HepG2 (cell line): ENCODE data around the gene MCFD2. TPM values are rescaled to one million over a fixed set of nuclear protein-coding genes. Genes with fewer than 3 reads are reported as not detected.

Source experiments
- ATAC-seq: fragments of 200-7000 bp; cut with Tn5 transposase; 3 replicates; pipeline ENCODE4 v1.9.1; 2020; ENCODE audit warnings: mild to moderate bottlenecking, moderate library complexity
- BruUV-seq: library from RNA; stranded (reverse); fragments of 400-500 nt; replicated peaks from 2 replicates; lab custom pipeline; 2021; lab: Mats Ljungman, UMichigan
- CTCF ChIA-PET: fragments of 300-600 bp; formaldehyde crosslinking; extraction: SDS; loops from one replicate; lab custom pipeline; 2021; ENCODE audit warnings: low total read pairs, inconsistent platforms, low intra/inter-chr PET ratio; lab: Yijun Ruan, JAX
- POLR2A ChIA-PET: fragments of 350-600 bp; sonication (Branson Sonifier 250); formaldehyde crosslinking; loops from one replicate; lab custom pipeline; 2020; ENCODE audit warnings: antibody characterized with exemption, inconsistent platforms; lab: Yijun Ruan, JAX
- DNase-seq: peaks from one replicate; pipeline ENCODE4 v3.0.0-alpha.2; 2015; ENCODE audit warnings: low spot score
- FAIRE-seq: peaks from 3 replicates; lab custom pipeline; 2011; peaks lifted over from hg19 to GRCh38; lab: Jason Lieb, UNC
- H2AFZ ChIP-seq: one replicate; pipeline ENCODE4 v1.6.1; 2011; ENCODE audit warnings: low read length, inconsistent platforms
- H3K27ac ChIP-seq: fragments of 300-600 bp; 3 replicates; pipeline ENCODE4 v1.8.0; 2011; ENCODE audit warnings: mixed run types, mild to moderate bottlenecking, mixed read lengths, low read length, inconsistent platforms; ENCODE audit not compliant: insufficient read depth; ENCODE audit errors: extremely low read length
- H3K27me3 ChIP-seq, 2 experiments: fragments of 200-600 bp in 1 of 2; 2 replicates in 1 of 2; 3 replicates in 1 of 2; pipeline versions ENCODE4 v1.6.0 to v1.8.0; 2011; ENCODE audit warnings: low read length in 2 of 2, mild to moderate bottlenecking in 2 of 2, moderate library complexity in 2 of 2, inconsistent platforms in 1 of 2; ENCODE audit not compliant: insufficient read depth in 2 of 2, control insufficient read depth in 1 of 2
- H3K36me3 ChIP-seq, 2 experiments: fragments of 200-600 bp in 1 of 2; replicated peaks in 1 of 2; 2 replicates in 1 of 2; 3 replicates in 1 of 2; pipeline versions ENCODE4 v1.5.1 to v1.8.0; 2011; ENCODE audit warnings: low read length in 2 of 2, inconsistent platforms in 1 of 2; ENCODE audit not compliant: insufficient read depth in 2 of 2, control insufficient read depth in 1 of 2
- H3K4me1 ChIP-seq: 2 replicates; pipeline ENCODE4 v1.5.1; 2012; ENCODE audit warnings: low read length, inconsistent platforms; ENCODE audit not compliant: insufficient read depth
- H3K4me2 ChIP-seq: 2 replicates; pipeline ENCODE4 v1.6.0; 2011; ENCODE audit warnings: low read depth, low read length, inconsistent platforms
- H3K4me3 ChIP-seq, 3 experiments: fragments of 200-600 bp in 1 of 3; sonication (generic), shearing (Covaris generic) in 1 of 3; replicated peaks in 1 of 3; 2 replicates each; pipeline ENCODE4 v1.5.1; 2011 to 2016; ENCODE audit warnings: low read length in 3 of 3, inconsistent platforms in 2 of 3, low read depth in 2 of 3, mild to moderate bottlenecking in 2 of 3, control low read depth in 1 of 3, mixed read lengths in 1 of 3; ENCODE audit not compliant: insufficient read depth in 1 of 3
- H3K79me2 ChIP-seq: one replicate; pipeline ENCODE4 v1.6.1; 2011; ENCODE audit warnings: low read length, inconsistent platforms; ENCODE audit not compliant: insufficient read depth
- H3K9ac ChIP-seq: 2 replicates; pipeline ENCODE4 v1.6.0; 2011; ENCODE audit warnings: mild to moderate bottlenecking, low read depth, low read length, inconsistent platforms; ENCODE audit not compliant: insufficient read depth
- H3K9me3 ChIP-seq: 2 replicates; pipeline ENCODE4 v1.5.1; 2012; ENCODE audit warnings: mild to moderate bottlenecking, low read length
- H4K20me1 ChIP-seq: 2 replicates; pipeline ENCODE4 v1.6.0; 2011; ENCODE audit warnings: inconsistent platforms, mild to moderate bottlenecking, low read length, moderate library complexity; ENCODE audit not compliant: insufficient read depth
- ATM ChIP-seq: fragments of 450-650 bp; IDR thresholded peaks from 2 replicates; pipeline ENCODE4 v1.7.1; 2017; ENCODE audit warnings: mild to moderate bottlenecking, borderline replicate concordance
- DNMT1 ChIP-seq: sonication (generic); formaldehyde crosslinking; IDR thresholded peaks from 2 replicates; pipeline ENCODE4 v1.5.1; 2020; ENCODE audit warnings: mild to moderate bottlenecking, missing genetic modification reagents
- FOXO4 ChIP-seq: sonication (generic); formaldehyde crosslinking; conservative IDR thresholded peaks from 2 replicates; pipeline ENCODE4 v1.8.1; 2023; ENCODE audit warnings: missing genetic modification reagents
- HES4 ChIP-seq: sonication (generic); formaldehyde crosslinking; IDR thresholded peaks from 2 replicates; pipeline ENCODE4 v1.9.0; 2021; ENCODE audit warnings: mild to moderate bottlenecking, missing genetic modification reagents, borderline replicate concordance
- IRF1 ChIP-seq: sonication (generic); formaldehyde crosslinking; IDR thresholded peaks from 2 replicates; pipeline ENCODE4 v1.4.0; 2020; ENCODE audit warnings: low read depth, mild to moderate bottlenecking, missing genetic modification reagents
- KDM3A ChIP-seq: IDR thresholded peaks from 2 replicates; pipeline ENCODE4 v1.6.1; 2018; ENCODE audit warnings: low read depth, missing compliant biosample characterization
- MIER3 ChIP-seq: IDR thresholded peaks from 2 replicates; pipeline ENCODE4 v1.6.1; 2016; ENCODE audit warnings: missing compliant biosample characterization, borderline replicate concordance
- POGK ChIP-seq: sonication (generic); formaldehyde crosslinking; conservative IDR thresholded peaks from 2 replicates; pipeline ENCODE4 v1.8.0; 2022; ENCODE audit warnings: mild to moderate bottlenecking, moderate library complexity, missing genetic modification reagents
- THAP9 ChIP-seq: sonication (generic); formaldehyde crosslinking; IDR thresholded peaks from 2 replicates; pipeline ENCODE4; 2020; ENCODE audit warnings: missing genetic modification reagents, mild to moderate bottlenecking, borderline replicate concordance
- TOPORS ChIP-seq: sonication (generic); formaldehyde crosslinking; IDR thresholded peaks from 2 replicates; pipeline ENCODE4 v1.8.0; 2023; ENCODE audit warnings: mild to moderate bottlenecking, missing genetic modification reagents
- ZFP82 ChIP-seq: sonication (generic); formaldehyde crosslinking; IDR thresholded peaks from 2 replicates; pipeline ENCODE4 v1.5.1; 2020; ENCODE audit warnings: mild to moderate bottlenecking, missing genetic modification reagents, borderline replicate concordance
- ZFX ChIP-seq: sonication (generic); formaldehyde crosslinking; IDR thresholded peaks from 2 replicates; pipeline ENCODE4 v1.4.0; 2020; ENCODE audit warnings: mild to moderate bottlenecking, low read depth, missing genetic modification reagents, moderate library complexity
- ZNF280B ChIP-seq: sonication (generic); formaldehyde crosslinking; IDR thresholded peaks from 2 replicates; pipeline ENCODE4 v1.5.0; 2020; ENCODE audit warnings: missing genetic modification reagents, mild to moderate bottlenecking, borderline replicate concordance
- ZNF34 ChIP-seq: sonication (generic); formaldehyde crosslinking; IDR thresholded peaks from 2 replicates; pipeline ENCODE4 v1.4.0; 2020; ENCODE audit warnings: mild to moderate bottlenecking, missing genetic modification reagents, borderline replicate concordance
- ZNF619 ChIP-seq: sonication (generic); formaldehyde crosslinking; IDR thresholded peaks from 2 replicates; pipeline ENCODE4 v1.4.0; 2020; ENCODE audit warnings: mild to moderate bottlenecking, missing genetic modification reagents
- ZNF772 ChIP-seq: sonication (generic); formaldehyde crosslinking; IDR thresholded peaks from 2 replicates; pipeline ENCODE4 v1.5.0; 2020; ENCODE audit warnings: mild to moderate bottlenecking, missing genetic modification reagents
- ZNF782 ChIP-seq: sonication (generic); formaldehyde crosslinking; IDR thresholded peaks from 2 replicates; pipeline ENCODE4 v1.4.0; 2020; ENCODE audit warnings: missing genetic modification reagents, mild to moderate bottlenecking, borderline replicate concordance
- WGBS: methylation state at CpG from one replicate; pipeline ENCODE4 v1.1.6; 2017; ENCODE audit warnings: low lambda C conversion rate; 5-methylcytosine and 5-hydroxymethylcytosine counted together
- in situ Hi-C: cut with HindIII; loops from 2 replicates; pipeline ENCODE4 v1.10.0; 2017; ENCODE audit warnings: low pct_unique_long_range_greater_than_20kb; ENCODE audit not compliant: extremely low pct_ligation_motif_present
- intact Hi-C: fragments of 100-400 bp; cut with micrococcal nuclease; formaldehyde crosslinking; loops from one replicate; pipeline ENCODE4 v1.10.0; 2022; ENCODE audit not compliant: unreplicated experiment
- polyA plus RNA-seq, 8 experiments: library from polyadenylated mRNA; depleted of rRNA in 3 of 8; stranded (reverse) in 7 of 8; unstranded in 1 of 8; fragments of >200 nt; fragmentation: Illumina TruSeq in 4 of 8; extraction: Trizol in 4 of 8; gene quantifications; 2 replicates each; pipeline versions ENCODE4 v1.2.1 to v1.2.3, GENCODE V29; 2011 to 2016; ENCODE audit warnings: low read depth in 4 of 8, missing spikeins in 1 of 8, mixed read lengths in 1 of 8; ENCODE audit not compliant: insufficient read depth in 1 of 8
- total RNA-seq, 5 experiments: library from RNA; depleted of rRNA; stranded (reverse); fragments of >200 nt; fragmentation: Illumina TruSeq; extraction: Trizol; gene quantifications; 2 replicates each; pipeline ENCODE4 v1.2.3, GENCODE V29; 2016; ENCODE audit warnings: low read depth in 1 of 5

Gene MCFD2
- total and polyA plus RNA-seq, 2 of the 13 experiments (the other 11 are each of a cell fraction or from before 2014, with no cell fraction given), result 183 to 232 TPM

GRCh38 chr2:46861916-46862315 is 53.7 kb downstream of the MCFD2 start:
- peaks cover 8 to 64% of the 10 kb centered on the region in 2 experiments; a peak in 4 of 5 replicates for H3K27me3 ChIP-seq
- H4K20me1 ChIP-seq, result no peaks in the 10 kb centered on the region
- POLR2A ChIA-PET, result no interaction called here
- ATAC-seq (no peak), FAIRE-seq (no peak), DNase-seq (no peak)
- no peak overlapping the region for H3K9ac ChIP-seq
- H3K4me3 ChIP-seq, result no peak overlapping the region
- H3K4me1 ChIP-seq, result peaks cover 10% of the 10 kb centered on the region
- BruUV-seq, result no TSS peak
- intact Hi-C loops (no loop called here), in situ Hi-C loops (no loop called here)
- H3K36me3 ChIP-seq, result no peaks in the 10 kb centered on the region
- no peak overlapping the region for H3K27ac ChIP-seq
- H3K4me2 ChIP-seq, result no peak overlapping the region
- no peak overlapping the region for H2AFZ ChIP-seq
- no peaks in the 10 kb centered on the region for H3K9me3 ChIP-seq
- no peaks in the 10 kb centered on the region for H3K79me2 ChIP-seq
- 19% methylated on average over 6 of the region's 6 CpGs for WGBS
- CTCF ChIA-PET, result no interaction called here
- TF ChIP-seq ZNF280B (CRISPR knock-in tag), result no peak
- no peak for TF ChIP-seq ATM
- TF ChIP-seq ZNF34, result no peak
- TF ChIP-seq HES4, result no peak
- no peak for TF ChIP-seq ZNF772
- TF ChIP-seq KDM3A (CRISPR knock-in tag), result no peak
- no peak for TF ChIP-seq TOPORS (CRISPR knock-in tag)
- no peak for TF ChIP-seq DNMT1 (CRISPR knock-in tag)
- no peak for TF ChIP-seq ZNF619 (CRISPR knock-in tag)
- TF ChIP-seq MIER3, result no peak
- no peak for TF ChIP-seq THAP9 (CRISPR knock-in tag)
- no peak for TF ChIP-seq ZFP82 (CRISPR knock-in tag)
- TF ChIP-seq FOXO4, result no peak
- TF ChIP-seq IRF1 (CRISPR knock-in tag), result no peak
- no peak for TF ChIP-seq ZNF782 (CRISPR knock-in tag)
- TF ChIP-seq POGK (CRISPR knock-in tag), result no peak
- TF ChIP-seq ZFX (CRISPR knock-in tag), result no peak
